Endodermal cell (in vitro differentiated cells): ENCODE results near the gene SUSD6. TPM values are rescaled to one million over a fixed set of nuclear protein-coding genes. Genes with fewer than 3 reads are reported as not detected.
"Not testable (repeated sequence)": the region's sequence is repeated elsewhere in the genome, so short reads cannot be mapped to it uniquely, and the experiment has no call there.

Source experiments
- DNase-seq: peaks from one replicate; pipeline ENCODE4 v3.0.0-alpha.2; 2017
- H3K27ac ChIP-seq: 2 replicates; pipeline ENCODE4 v1.5.1; 2013; ENCODE audit warnings: mild to moderate bottlenecking, low read depth, low read length, moderate library complexity
- H3K27me3 ChIP-seq: 2 replicates; pipeline ENCODE4 v1.6.1; 2013; ENCODE audit warnings: mild to moderate bottlenecking, low read length, moderate library complexity; ENCODE audit not compliant: insufficient read depth, control insufficient read depth, poor library complexity, severe bottlenecking
- H3K36me3 ChIP-seq: 2 replicates; pipeline ENCODE4 v1.7.0; 2013; ENCODE audit warnings: mild to moderate bottlenecking, low read length, moderate library complexity; ENCODE audit not compliant: control insufficient read depth, insufficient read depth
- H3K4me1 ChIP-seq: one replicate; pipeline ENCODE4 v1.7.0; 2013; ENCODE audit warnings: low read length; ENCODE audit not compliant: control insufficient read depth, insufficient read depth
- H3K4me3 ChIP-seq: 2 replicates; pipeline ENCODE4 v1.5.1; 2013; ENCODE audit warnings: mild to moderate bottlenecking, low read length, moderate library complexity
- H3K9ac ChIP-seq: 2 replicates; pipeline ENCODE4 v1.6.1; 2013; ENCODE audit warnings: mild to moderate bottlenecking, low read length, moderate library complexity; ENCODE audit not compliant: poor library complexity, severe bottlenecking; ENCODE audit errors: extremely low read depth
- H3K9me3 ChIP-seq: 2 replicates; pipeline ENCODE4 v1.6.1; 2013; ENCODE audit warnings: mild to moderate bottlenecking, low read length, moderate library complexity; ENCODE audit not compliant: control insufficient read depth
- H3K27ac Mint-ChIP-seq: 2 replicates; pipeline ENCODE4 v1.8.0; 2020; ENCODE audit warnings: mixed read lengths
- H3K27me3 Mint-ChIP-seq: 2 replicates; pipeline ENCODE4 v1.8.0; 2021; ENCODE audit warnings: mild to moderate bottlenecking, mixed read lengths; ENCODE audit not compliant: insufficient read depth
- H3K36me3 Mint-ChIP-seq: 2 replicates; pipeline ENCODE4 v1.8.0; 2020; ENCODE audit warnings: low read depth, mixed read lengths
- H3K4me1 Mint-ChIP-seq: 2 replicates; pipeline ENCODE4 v1.8.0; 2020; ENCODE audit warnings: mixed read lengths
- H3K4me3 Mint-ChIP-seq: 2 replicates; pipeline ENCODE4 v1.8.0; 2020; ENCODE audit warnings: mild to moderate bottlenecking, moderate library complexity, mixed read lengths
- H3K9me3 Mint-ChIP-seq: 2 replicates; pipeline ENCODE4 v1.8.0; 2020; ENCODE audit warnings: mild to moderate bottlenecking, mixed read lengths
- WGBS, 2 experiments: methylation state at CpG; one replicate each; pipeline versions ENCODE4 v1.1.5 to v1.1.7; 2013; ENCODE audit warnings: missing lambda C conversion rate in 2 of 2, mixed read lengths in 1 of 2; ENCODE audit not compliant: insufficient coverage in 1 of 2, insufficient read length in 1 of 2; 5-methylcytosine and 5-hydroxymethylcytosine counted together
- total RNA-seq, 2 donors: library from RNA; stranded (reverse); fragmentation: NEBNext Ultra II Directional in 1 of 2; extraction: Animal tissue kit (Norgen Biotek cat#: 25700) in 1 of 2; gene quantifications; 2 replicates in 1 of 2; 3 replicates in 1 of 2; pipeline ENCODE4 v1.2.1, GENCODE V29; 2021
- TF ChIP-seq, protein P1 (sequence below): fragments of 200-600 bp; sonication (generic); conservative IDR thresholded peaks from 2 replicates; pipeline ENCODE4 v1.5.0; 2021; ENCODE audit warnings: antibody characterized with exemption, mild to moderate bottlenecking

The SUSD6 gene
- total RNA-seq, 2 donors from 2014 or later = 5.7 to 5.9 TPM

DNA sequence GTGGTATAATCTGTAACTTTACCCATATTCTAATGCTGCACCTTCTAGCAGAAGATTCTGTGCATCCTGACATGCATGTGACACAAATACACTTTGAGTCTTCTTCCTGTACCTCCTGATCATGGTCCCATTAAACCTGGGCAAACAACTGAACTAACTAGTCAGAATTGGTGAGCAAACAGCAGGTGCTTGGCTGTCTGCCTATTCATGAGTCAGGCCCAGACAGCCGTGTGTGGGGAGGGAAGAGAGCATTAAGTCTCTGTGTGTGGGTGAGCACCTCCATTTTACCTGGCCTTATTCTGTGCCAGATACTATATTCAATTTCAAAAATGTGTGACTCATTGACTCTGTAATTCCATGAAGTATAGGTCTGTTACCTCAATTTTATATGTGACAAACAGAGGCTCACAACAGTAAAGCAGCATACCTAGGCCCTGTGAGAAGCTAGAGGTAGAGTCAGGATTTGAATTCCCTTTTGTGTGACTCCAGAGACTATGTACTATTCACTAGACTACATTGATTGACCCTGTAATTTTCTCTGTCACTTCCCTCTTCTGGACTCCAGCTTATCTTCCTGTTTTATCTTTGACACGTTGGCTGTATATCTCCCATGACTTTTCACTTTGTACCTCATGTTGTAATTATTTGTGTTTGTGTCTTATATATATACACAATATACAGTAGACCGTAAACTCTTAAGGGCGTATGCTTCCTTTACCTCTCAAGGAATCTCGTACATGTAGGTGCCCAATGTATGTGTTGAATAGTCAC is 32.2 kb downstream of the SUSD6 start:
- Mint-ChIP-seq H3K4me1 (peaks cover 10% of the 10 kb centered on the region), H3K36me3 (peaks cover 17% of the 10 kb centered on the region), H3K27me3 (peaks cover 1% of the 10 kb centered on the region), H3K27ac (no peak overlapping the region), H3K4me3 (no peak overlapping the region), H3K9me3 (peaks cover 31% of the 10 kb centered on the region)
- Histone ChIP-seq H3K9me3 (peaks cover 26% of the 10 kb centered on the region), H3K27me3 (no peaks in the 10 kb centered on the region), H3K4me3 (no peak overlapping the region), H3K27ac (no peak overlapping the region), H3K9ac (no peak overlapping the region), H3K4me1 (peaks cover 5% of the 10 kb centered on the region), H3K36me3 (peaks cover 7% of the 10 kb centered on the region)
- TF ChIP-seq, protein P1, sequence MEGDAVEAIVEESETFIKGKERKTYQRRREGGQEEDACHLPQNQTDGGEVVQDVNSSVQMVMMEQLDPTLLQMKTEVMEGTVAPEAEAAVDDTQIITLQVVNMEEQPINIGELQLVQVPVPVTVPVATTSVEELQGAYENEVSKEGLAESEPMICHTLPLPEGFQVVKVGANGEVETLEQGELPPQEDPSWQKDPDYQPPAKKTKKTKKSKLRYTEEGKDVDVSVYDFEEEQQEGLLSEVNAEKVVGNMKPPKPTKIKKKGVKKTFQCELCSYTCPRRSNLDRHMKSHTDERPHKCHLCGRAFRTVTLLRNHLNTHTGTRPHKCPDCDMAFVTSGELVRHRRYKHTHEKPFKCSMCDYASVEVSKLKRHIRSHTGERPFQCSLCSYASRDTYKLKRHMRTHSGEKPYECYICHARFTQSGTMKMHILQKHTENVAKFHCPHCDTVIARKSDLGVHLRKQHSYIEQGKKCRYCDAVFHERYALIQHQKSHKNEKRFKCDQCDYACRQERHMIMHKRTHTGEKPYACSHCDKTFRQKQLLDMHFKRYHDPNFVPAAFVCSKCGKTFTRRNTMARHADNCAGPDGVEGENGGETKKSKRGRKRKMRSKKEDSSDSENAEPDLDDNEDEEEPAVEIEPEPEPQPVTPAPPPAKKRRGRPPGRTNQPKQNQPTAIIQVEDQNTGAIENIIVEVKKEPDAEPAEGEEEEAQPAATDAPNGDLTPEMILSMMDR = no peak
- 90 to 96% methylated on average over 2 to 5 of the region's 5 CpGs for WGBS, 2 experiments
- no peak for DNase-seq

DNA sequence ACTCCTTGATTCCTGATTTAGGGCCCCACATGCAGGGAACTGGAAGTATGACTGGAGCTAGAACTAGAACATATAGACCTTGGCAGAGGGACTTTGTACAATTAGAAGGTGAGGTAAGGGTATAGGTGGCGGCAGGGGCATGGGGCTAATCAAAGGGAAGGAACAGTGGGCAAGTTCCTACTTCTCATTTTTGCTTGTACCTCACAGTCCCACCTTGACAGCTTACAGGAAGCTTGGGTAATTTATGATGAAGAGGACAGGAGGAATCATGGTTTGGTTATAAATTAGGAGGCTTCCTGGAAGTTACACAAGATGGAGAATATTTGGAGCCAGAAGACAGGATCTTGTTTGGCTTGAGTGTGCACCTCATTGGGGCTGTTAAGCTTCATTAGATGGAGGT is 33.4 kb downstream of the SUSD6 start:
- Mint-ChIP-seq H3K27ac (no peak overlapping the region), H3K9me3 (peaks cover 31% of the 10 kb centered on the region), H3K27me3 (peaks cover 1% of the 10 kb centered on the region), H3K36me3 (peaks cover 17% of the 10 kb centered on the region), H3K4me3 (no peak overlapping the region), H3K4me1 (peaks cover 21% of the 10 kb centered on the region)
- TF ChIP-seq, protein P1 = no peak
- H3K27me3 ChIP-seq = no peaks in the 10 kb centered on the region
- no peak overlapping the region for H3K27ac ChIP-seq
- peaks cover 7% of the 10 kb centered on the region for H3K36me3 ChIP-seq
- H3K4me3 ChIP-seq = no peak overlapping the region
- no peak overlapping the region for H3K9ac ChIP-seq
- H3K9me3 ChIP-seq = peaks cover 26% of the 10 kb centered on the region
- no peak for DNase-seq
- peaks cover 10% of the 10 kb centered on the region for H3K4me1 ChIP-seq
- WGBS, 2 experiments = 100% methylated on average over 1 of the region's 1 CpG; no CpG with 5 or more reads in 1 of the 2 experiments

- H3K27ac ChIP-seq = no peak overlapping the region
Measured at GRCh38 chr14:69647213-69647612, 35.8 kb downstream of the SUSD6 start.

GRCh38 chr14:69647642-69648041 is 36.2 kb downstream of the SUSD6 start:
- H3K4me3 ChIP-seq, H3K9ac ChIP-seq, H3K27ac ChIP-seq, H3K4me3 Mint-ChIP-seq, H3K9me3 ChIP-seq, DNase-seq, H3K27me3 ChIP-seq, H3K36me3 ChIP-seq, H3K36me3 Mint-ChIP-seq, H3K9me3 Mint-ChIP-seq, H3K27ac Mint-ChIP-seq, H3K27me3 Mint-ChIP-seq: not testable (repeated sequence)
- peaks cover 17% of the 10 kb centered on the region for H3K4me1 ChIP-seq
- peaks cover 45% of the 10 kb centered on the region for H3K4me1 Mint-ChIP-seq
- WGBS, 2 experiments = 93% methylated on average over 11 of the region's 11 CpGs

More at GRCh38 chr14:69647213-69647612, 35.8 kb downstream of the SUSD6 start:
- peaks cover 13% of the 10 kb centered on the region for H3K9me3 Mint-ChIP-seq
- Histone ChIP-seq H3K36me3 (peaks cover 2% of the 10 kb centered on the region), H3K9me3 (peaks cover 6% of the 10 kb centered on the region), H3K9ac (no peak overlapping the region), H3K4me1 (peaks cover 17% of the 10 kb centered on the region), H3K4me3 (no peak overlapping the region), H3K27me3 (no peaks in the 10 kb centered on the region)
- H3K27ac Mint-ChIP-seq = no peak overlapping the region
- 93 to 100% methylated on average over 1 to 2 of the region's 2 CpGs for WGBS, 2 experiments
- peaks cover 7% of the 10 kb centered on the region for H3K36me3 Mint-ChIP-seq
- TF ChIP-seq, protein P1 = no peak
- H3K4me3 Mint-ChIP-seq = no peak overlapping the region
- H3K27me3 Mint-ChIP-seq = no peaks in the 10 kb centered on the region
- peaks cover 42% of the 10 kb centered on the region for H3K4me1 Mint-ChIP-seq
- DNase-seq = no peak
